AG08395 (cell line): Measurements from ENCODE around the gene CAMK2G.

ENCODE experiments used
- DNase-seq: peaks from one replicate; pipeline ENCODE4 v3.0.0; 2012; ENCODE audit warnings: mixed read lengths, low spot score

Gene CAMK2G

DNA sequence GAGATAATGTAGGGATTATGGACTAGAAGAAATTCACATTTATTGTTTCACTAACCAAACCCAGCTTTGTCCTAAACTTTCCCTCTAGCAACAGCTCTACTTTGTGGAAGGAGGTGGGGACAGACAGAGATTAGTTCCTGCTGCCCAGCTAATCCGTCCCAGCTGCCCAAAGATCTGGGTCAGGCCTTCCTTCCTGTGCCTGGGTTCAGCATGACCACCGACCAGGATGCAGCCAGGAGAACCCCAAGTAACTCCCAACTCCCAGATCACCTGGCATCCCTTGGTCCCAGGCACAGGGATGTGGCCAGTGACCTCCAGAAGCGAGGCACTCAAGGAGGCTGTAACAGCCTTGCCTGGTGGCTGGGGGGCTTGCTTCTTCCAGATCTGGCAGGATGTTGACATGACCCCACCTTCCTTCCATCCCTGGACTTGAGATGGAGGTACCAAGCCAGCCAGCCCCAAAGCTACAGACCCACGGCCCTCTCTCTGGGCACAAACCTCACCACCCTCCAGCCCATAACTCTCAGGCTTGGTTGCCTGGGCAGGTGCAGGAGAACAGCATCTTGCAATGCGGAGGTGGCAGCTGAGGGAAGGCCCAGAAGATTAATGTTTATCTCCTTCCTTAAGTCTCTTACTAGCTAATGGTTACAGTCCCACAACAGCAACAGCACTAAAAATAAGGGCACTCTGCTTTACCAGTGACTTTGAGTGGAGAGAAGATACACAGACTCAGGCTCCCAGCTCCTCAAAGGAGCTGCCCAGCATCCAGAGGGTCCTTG lies 11.1 kb downstream of the CAMK2G start:
- DNase-seq, result no peak

DNA sequence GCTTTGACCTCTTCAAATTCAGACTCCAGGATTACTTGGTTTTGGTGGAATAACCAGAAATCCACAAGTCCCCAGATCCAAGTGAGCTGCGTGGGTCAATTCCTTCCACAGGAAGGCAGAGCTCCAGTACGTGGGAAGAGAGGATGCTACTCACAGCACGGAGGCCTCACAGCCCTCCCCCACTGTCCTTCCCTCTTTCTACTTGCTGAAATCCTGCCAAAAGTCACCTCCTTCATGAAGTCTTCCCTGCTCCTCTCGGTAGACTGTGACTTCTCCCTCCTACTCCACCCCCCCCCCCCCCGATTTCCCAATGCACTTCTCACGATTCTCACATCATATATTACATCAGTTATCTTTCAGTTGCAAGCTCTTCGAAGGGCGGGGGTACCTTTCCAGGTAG lies 12.3 kb downstream of the CAMK2G start:
- no peak for DNase-seq

DNA sequence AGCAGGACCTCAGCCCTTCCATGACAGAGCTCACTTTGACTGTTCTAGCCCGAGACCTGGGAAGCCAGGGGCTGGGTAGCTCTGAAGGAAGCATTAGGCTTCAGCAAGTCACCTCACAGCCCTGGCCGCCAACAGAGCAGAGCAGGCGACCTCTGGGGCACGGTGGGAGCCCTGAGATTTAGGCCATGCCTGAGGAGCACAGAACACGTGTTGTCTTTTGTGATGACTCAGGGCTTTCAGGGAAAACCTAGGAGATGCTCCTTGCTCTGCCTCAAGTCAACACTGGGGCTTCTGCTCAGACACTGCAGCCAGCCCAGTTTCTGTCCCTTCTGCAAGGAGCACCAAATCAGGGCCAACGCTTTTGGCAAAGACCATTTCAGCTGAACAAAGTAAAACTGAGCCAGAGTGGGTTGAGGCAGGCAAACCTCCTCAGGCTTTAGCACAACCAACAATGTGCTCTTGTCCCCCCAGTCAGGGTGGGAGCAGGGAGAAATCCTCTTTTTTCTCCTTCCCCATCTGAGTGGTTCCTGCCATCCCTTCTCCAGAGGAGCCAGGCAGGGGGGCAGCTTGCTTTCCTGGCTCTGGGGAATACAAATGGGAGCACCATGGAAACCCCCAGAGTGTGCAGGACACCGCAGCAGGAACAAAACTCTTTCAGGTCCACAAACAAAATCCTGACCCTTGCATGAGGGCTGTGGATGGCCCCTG lies 14.4 kb downstream of the CAMK2G start:
- no peak for DNase-seq

DNA sequence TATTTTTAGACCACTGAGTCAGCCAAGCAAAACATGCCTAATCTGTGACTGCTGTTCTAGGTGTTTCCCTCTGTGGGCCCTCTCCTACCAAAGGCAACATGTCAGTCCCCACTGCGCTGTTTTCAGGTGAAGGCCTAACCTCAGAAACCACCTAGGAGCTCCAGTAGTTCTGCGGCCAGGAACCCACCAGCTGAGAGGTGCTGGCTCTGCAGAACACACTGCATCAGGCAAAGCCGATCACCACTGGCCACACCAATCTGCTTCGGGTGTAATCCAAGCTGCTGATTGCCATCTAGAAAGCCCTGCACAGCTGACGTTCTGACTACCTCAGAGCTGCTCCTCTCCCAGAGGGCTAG lies 14.9 kb downstream of the CAMK2G start:
- no peak for DNase-seq

DNA sequence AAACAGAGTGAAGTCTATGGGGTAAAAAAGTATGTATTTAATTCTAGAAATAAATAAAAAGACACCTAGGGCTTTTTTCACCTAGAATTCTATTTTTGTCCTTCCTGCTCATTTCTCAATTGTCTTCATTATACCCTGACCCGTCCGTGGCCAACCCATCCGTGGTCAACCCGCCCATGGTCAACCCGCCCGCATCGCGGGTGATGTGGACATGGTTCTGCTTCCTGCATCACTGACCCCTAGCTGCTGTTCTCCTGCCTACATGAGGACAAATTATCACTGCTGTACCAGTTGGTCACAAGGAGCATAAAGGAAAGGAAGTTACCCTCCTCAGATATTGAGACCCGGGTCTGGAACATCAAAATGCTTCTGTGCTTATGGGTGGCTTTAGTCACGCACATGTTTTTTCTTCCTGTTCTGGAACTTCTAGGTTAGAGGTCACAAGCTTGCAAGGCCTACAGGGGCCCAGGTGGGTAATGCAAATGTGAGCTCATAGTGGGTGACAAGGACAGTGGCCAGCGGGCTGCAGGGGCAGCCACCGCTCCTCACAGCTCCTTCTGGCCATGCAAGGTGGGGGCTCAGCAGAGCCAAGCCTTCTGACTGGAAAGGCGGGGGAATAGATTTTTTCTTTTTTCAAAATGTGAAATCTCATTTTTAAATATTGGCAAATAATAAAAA lies 15.5 kb downstream of the CAMK2G start:
- DNase-seq, result no peak

DNA sequence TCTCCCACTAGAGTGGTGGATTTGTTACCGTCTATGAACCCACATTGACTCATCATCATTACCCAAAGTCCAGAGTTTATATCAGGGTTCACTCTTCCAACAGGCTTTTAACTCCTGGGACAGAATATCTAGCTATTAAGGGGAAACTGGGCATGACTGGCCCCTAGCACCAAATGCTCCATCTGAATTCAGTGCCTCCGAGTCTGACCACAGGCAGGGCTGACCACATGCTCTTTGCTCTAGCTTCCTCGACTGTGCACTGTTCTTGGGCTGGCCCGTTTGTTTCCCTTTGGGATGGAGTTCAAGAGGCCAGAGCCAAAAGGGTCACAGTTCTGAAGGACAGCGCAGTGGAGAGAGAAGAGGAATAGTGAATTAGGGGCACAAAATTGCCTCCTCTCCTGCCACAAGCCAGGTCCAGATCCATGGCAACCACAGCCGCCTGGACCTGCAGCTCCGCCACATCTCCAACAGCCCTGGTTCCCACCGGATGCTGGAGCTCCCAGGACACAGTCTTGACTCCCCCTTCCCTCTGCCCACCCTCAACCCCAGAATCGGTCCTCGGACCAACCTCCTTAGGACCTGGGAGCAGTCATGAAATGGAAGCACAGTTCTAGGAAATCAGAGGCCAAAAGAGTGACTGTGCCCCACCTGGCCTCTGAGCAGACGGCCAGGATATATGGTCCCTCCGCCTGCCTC lies 16.2 kb downstream of the CAMK2G start:
- no peak for DNase-seq

DNA sequence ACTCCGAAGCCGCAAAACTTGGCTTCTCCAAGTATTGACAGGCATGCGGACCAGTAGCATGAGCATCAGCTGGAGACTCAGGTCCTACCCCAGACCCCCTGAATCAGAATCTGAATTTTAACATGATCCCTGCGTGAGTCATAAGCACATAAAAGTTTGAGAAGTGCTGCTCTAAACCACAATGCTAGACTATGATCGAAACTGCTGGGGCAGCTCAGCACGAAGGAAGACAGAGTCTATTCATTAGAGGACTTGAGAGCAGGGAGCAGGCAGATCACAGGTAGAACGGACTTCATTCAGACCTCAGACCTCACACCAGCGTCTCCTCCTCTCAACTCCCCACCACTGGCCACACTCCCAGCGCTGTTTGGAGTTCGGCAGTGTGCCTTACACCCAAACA lies 16.9 kb downstream of the CAMK2G start:
- DNase-seq, result peak; percentile 62

DNA sequence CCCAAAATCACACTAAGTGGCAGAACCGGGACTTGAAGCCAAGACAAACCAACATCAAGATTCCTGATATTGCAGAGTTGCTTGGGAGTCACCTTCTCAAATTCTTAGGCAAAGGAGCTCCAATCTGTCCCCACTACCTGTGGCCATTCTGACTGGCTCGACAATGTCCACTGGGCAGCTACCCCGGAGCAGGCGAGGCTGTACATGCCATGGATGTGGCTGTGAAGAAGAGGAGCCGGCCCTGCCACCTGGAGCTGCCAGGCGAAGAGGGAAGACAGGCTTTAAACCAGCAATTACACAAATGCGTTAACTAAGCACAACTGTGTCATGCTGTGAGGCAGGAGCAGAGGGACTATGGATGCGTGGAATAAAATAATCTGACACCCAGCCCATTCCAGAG lies 18.1 kb downstream of the CAMK2G start:
- DNase-seq, result no peak

DNA sequence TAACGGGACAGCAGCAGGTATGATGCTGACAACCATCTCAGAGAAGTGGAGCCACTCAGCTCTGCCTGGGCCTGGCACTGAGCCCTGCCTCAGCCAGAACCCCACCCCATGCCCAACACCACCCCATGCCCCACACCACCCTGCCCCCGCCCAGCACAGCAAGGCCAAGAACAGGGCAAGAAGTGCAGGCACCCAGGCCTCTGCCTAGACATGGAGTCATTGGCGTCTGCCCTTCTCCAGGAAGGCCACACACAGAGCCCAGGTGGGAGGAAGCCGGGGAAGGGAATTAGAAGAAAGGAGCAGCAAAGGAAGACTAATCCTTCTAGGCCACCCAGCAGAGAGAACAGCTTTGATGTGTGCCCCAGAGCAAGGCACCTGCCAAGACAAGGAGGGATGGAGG lies 18.9 kb downstream of the CAMK2G start:
- no peak for DNase-seq

DNA sequence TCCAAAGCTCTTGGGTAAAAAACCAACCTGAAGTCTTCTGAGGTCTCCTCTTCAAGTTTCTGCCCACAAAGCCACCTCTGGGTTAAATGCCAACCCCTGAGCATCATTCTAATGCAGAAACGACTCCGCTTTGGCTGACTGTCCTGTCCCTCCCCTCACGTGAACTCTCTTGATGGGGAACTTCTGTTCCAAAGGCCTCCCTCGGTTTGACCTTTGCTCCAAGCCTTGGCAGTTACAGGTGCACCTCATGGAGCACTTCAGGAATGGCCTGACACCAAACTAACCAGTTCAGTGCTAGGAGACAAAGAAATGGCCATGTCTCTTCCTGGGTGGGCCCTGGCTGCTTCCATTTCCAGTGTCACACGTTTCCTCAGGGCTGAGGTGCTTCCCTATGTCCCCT lies 20.0 kb downstream of the CAMK2G start:
- no peak for DNase-seq

DNA sequence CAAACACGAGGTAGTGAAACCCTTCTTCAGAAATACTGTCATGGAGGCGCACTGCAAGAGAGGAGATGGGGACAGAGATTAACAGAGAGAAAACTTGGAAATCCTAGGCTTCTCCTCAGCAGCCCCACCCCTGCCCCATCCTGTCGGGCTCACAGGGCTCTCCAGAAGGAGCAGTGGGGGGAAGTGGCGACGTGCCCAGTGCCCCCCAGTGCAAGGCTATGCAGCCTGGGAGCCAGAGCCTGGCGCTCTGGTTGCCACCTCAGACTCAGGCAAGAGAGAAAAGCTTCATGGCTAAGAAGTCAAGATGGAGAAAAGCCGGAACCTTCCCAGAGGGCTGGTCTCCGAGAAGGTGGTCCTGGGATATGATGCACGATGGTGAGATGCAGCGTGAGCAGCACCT lies 21.2 kb downstream of the CAMK2G start:
- no peak for DNase-seq

DNA sequence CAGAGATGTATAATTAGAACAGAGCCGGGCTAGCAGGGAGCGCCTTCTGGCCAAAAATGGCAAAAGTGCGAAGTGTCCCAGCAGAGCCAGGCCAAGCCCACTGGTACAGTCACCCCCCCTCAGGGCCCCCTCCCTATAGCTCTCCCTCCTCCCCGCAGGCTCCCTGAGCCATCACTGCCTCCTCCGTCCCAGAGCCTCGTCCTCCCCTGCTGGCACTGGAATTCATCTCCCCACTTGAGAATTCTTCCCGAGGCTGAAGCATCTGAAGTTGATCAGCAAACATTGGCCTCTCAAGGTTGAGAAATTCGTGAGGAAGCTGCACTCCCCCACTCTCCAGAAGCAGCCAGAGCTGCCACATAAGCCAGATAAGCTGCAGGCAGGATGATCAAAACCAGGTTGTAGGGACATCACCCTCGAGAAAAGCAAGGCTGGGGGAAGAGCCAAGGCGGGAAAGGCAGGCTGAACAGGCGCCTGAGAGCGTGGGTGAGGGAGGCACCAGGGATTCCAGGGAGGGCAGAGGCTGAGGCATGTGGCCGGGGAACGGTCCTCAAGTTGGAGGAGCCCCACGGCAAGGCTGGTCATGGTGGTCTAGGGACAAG lies 23.4 kb downstream of the CAMK2G start:
- peak; percentile 94 for DNase-seq

DNA sequence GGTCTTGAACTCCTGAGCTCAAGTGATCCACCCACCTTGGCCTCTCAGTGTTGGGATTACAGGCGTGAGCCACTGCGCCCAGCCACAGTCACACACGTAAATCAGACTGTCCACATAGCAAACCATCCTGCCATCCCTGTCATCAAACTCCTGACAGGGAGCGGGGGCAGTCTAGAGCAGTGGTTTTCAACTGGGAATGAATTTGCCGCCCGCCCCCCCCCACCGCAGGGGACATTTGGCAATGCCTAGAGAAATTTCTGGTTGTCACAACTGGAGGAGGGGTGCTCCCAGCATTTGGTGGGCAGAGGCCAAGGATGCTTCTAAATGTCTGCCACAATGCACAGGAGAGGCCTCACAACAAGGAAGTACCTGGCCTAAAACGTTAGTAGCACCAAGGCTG lies 24.1 kb downstream of the CAMK2G start:
- DNase-seq, result no peak

DNA sequence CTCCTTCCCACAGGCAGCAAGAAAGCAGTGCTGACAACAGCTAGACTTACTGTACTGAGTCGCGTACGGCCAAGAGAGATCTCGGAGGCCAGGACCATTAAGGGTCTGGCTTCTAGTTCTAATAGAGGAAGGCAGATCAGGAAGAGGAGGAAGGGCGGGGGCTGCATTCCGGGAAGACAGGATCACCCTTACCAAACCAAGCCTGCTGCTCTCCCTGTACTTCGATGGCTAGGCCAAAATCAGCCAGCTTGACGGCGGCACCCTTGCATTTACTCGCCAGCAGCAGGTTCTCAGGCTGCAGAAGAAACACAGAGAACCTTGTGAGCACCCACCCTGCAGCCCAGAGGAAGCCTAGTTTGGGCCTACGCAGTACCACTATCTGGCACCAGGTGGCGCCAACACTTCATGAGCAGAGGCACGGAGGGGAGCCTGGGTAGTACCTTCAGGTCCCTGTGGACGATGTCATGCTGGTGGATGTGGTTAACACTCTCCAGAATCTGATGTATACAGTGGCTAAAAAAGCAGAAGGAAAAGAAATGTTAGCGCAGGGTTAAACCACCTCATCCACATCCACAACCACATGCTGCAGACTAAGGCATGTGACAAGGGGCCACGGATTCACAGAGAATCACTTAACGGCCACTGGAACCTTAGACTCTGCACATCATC lies 25.4 kb downstream of the CAMK2G start:
- peak; percentile 89 for DNase-seq

DNA sequence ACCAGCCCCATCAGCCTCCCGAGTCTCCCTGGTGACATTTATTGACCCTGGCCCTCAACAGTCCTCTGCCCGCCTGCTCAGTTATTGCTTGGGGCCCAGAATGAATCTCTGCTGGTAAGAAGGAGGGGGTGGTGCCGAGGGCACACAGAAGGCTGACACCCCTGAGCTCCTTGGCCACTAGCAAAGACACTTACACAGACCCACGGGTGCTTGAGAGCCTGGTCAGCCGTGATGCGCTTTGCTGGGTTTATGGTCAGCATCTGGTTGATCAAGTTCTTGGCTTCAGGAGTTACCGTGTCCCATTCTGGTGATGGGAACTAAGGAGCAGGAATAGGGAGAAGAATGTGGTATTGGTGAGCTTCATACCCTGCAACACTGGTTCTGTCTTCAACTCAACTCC lies 27.3 kb downstream of the CAMK2G start:
- no peak for DNase-seq

DNA sequence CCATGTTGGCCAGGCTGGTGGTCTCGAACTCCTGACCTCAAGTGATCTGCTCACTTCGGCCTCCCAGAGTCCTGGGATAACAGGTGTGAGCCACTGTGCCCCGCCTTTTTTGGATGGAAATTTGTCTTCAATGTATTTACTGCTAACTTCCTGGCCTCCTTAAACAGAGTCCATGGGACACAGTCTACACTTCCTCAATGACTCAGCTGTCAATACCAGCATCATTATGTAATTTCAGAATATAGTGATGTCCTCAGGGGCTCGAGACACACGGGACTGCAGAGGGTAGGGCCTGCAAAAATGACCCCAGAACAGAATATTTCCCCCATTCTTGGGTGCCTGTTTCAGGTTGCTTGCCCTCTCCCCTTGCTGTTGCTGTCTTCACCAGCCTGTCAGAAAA lies 31.1 kb downstream of the CAMK2G start:
- no peak for DNase-seq

DNA sequence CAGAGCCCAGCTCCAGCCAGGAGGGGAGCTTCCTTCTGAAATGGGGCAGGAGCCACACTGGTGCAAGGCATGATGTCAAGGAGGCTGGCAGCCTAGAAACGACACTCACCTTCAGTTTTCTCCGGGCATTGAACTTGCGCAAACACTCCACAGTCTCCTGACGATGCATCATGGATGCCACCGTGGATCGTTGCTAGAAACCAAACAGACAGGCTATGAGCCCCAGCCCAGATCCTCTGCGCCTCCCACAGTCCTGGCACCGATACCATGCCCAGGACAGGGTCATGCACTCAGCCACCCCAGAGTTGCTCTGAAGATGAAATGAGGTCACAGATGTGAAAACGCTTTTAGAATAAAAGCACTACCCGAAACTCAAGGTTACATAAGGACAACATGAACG lies 32.0 kb downstream of the CAMK2G start:
- DNase-seq, result no peak

DNA sequence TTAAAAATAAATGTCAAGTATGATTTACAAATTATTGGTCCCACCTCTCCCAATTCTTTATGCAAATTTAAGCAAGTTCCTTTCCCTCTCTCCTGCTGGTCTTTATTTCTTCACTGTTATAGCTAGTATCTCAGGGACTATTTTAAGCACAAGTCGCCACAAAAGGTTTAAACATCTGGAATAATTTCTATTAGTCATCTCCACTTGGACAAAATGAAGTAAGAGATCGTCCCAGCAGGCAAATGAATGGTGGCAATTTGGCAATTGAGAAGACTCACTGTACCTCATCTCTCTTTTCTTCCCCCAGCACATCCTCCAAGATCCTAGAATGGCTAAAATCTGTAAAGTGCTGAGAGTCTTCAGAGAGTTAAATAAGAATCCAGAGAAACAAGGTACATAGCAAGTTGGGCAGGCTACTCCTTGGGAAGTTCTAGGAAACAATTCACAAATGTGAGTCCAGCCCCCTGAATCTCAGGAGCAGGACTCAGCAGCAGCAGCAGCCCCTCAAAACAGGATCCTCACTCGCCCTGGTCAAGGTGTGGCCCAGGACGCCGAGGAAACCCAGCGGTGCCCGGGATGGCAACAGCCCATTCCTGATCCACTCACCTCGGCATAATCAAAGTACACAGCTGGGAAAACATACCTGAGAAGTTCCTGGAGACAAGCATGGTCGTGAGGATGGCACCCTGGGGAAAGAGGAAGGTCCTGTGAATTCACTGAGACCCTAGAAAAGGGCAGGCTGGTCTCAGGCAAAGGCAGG lies 32.6 kb downstream of the CAMK2G start:
- DNase-seq, result peak; percentile 51

DNA sequence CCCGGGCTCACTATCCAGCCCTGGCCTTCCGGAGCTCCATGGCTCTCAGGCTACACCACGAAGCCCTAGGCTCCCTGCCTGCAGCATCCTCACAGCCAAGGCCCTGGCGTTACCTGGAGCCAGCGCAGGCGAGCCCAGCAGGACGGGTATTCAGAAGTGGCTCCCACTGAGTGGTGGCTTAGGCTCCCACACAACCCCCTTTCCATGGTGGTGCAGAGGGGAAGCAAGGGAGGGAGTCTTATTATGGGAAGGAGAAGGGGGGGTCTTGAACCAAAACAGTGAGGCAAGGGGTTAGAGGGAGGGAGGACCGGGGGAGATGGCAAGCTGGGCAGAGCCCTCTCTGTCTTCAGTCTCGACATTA lies 33.3 kb downstream of the CAMK2G start:
- DNase-seq, result no peak

DNA sequence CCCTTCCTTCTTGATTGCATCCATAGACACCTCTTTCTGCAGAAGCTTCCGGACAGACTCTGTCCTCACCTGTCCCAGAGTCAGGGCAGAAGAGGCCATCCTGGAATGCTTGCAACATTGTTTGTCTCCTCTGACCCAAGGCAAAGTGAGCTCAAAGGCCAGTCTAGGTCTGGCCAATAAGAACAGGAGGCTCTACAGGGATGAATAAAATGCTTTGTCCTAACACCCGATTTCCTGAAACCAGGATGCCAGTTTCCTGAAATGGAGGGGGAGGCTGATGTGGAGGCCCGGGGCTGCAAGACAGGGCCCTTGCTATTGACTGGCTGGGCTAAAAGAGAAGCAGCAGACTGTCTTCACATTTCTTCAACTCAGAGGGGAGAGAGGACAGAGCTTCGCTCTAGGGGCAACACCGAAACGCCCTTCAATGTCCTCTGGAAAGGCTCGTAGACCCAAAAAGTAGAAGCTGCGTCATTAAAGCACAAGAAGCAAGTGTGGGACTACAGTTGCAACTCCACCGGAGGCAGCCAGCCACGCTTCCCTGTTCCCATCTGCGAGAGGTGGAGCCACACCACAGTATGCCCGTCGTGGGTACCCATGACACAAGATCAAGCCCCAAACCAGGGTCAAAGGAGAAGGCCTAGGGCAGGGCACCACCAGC lies 33.8 kb downstream of the CAMK2G start:
- DNase-seq, result no peak

DNA sequence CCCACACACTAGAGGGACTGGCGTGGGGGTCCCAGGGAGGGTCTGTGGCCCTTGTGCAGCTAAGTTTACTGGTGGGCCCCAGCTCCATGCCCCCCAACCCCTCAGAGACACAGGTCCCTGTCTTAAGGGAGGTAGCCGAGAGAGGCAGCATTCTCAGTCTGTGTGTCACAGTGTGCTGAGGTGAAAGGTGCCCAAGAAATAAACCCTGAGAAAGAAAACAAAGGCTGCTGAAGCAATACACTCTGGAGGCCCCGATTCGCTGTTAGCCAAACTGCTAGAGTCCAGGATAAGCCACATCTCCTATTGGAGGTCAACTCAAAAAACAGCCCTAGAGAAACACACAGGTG lies 34.3 kb downstream of the CAMK2G start:
- no peak for DNase-seq
